MCF 10A (cell line): ENCODE results near the gene KIAA1614. TPM values are rescaled to one million over a fixed set of nuclear protein-coding genes. Genes with fewer than 3 reads are reported as not detected.

ENCODE experiments used
- BruUV-seq: library from RNA; stranded (reverse); fragments of 400-500 nt; replicated peaks from 2 replicates; lab custom pipeline; 2021; lab: Mats Ljungman, UMichigan
- CTCF ChIA-PET: fragments of 300-600 bp; sonication (Branson Sonifier 250); formaldehyde crosslinking; extraction: SDS; loops from one replicate; lab custom pipeline; 2021; ENCODE audit warnings: antibody characterized with exemption, inconsistent platforms; lab: Yijun Ruan, JAX
- POLR2A ChIA-PET: fragments of 300-600, 350-650 bp; sonication (Branson Sonifier 250); formaldehyde crosslinking; extraction: SDS; loops from one replicate; lab custom pipeline; 2020; ENCODE audit warnings: antibody characterized with exemption, inconsistent platforms; lab: Yijun Ruan, JAX
- DNase-seq: peaks from one replicate; pipeline ENCODE4 v3.0.0-alpha.2; 2018; ENCODE audit not compliant: unreplicated experiment
- H3K27ac Mint-ChIP-seq: one replicate; pipeline ENCODE4 v1.8.0; 2022; ENCODE audit warnings: mild to moderate bottlenecking, low read depth, mixed read lengths; ENCODE audit not compliant: unreplicated experiment
- H3K27me3 Mint-ChIP-seq: one replicate; pipeline ENCODE4 v1.8.0; 2022; ENCODE audit warnings: mixed read lengths; ENCODE audit not compliant: insufficient read depth, unreplicated experiment
- H3K36me3 Mint-ChIP-seq: one replicate; pipeline ENCODE4 v1.8.0; 2022; ENCODE audit warnings: mild to moderate bottlenecking, moderate library complexity, mixed read lengths; ENCODE audit not compliant: insufficient read depth, unreplicated experiment
- H3K4me1 Mint-ChIP-seq: one replicate; pipeline ENCODE4 v1.8.0; 2022; ENCODE audit warnings: mixed read lengths; ENCODE audit not compliant: insufficient read depth, unreplicated experiment
- H3K4me3 Mint-ChIP-seq: one replicate; pipeline ENCODE4 v1.8.0; 2022; ENCODE audit warnings: mild to moderate bottlenecking, moderate library complexity, mixed read lengths; ENCODE audit not compliant: unreplicated experiment
- H3K9me3 Mint-ChIP-seq: one replicate; pipeline ENCODE4 v1.8.0; 2022; ENCODE audit warnings: mixed read lengths; ENCODE audit not compliant: unreplicated experiment
- intact Hi-C: fragments of 100-400 bp; cut with micrococcal nuclease; formaldehyde crosslinking; loops from 2 replicates; pipeline ENCODE4 v1.14.1; 2022
- total RNA-seq: library from RNA; stranded (reverse); gene quantifications from 2 replicates; pipeline ENCODE4 v1.2.3, GENCODE V29; 2022
- TF ChIP-seq, protein P1 (sequence below): fragments of 200-600 bp; IDR thresholded peaks from one replicate; pipeline ENCODE4 v1.8.0; 2022; ENCODE audit warnings: antibody characterized with exemption, mild to moderate bottlenecking; ENCODE audit not compliant: unreplicated experiment

The KIAA1614 gene
- total RNA-seq, 1 experiment from 2014 or later: 1.1 TPM

DNA sequence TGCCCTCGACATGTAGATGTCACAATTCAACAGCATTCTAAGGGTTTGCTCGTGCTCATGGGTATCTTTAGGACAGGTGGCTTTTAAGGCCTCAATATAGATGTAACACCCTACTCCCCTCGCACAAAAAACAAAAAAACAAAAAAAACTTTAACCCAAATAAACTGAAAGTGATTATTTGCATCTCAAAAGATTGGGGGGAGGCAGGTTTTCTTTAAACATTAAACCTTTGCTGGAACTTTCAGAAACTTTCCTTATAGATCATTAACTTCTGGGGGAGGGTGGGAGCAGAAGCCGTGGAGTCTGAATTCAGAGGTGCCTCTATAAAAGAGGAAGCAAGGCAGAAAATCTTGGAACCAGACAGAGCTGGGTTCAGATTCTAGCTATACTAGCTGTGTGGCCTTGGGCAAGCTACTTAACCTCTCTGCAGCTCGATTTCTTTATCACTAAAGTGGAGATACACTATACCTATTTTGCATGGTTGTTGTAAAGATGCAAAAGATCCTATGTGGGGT, 3.2 kb upstream of the KIAA1614 start:
- H3K36me3 Mint-ChIP-seq: no peaks in the 10 kb centered on the region
- H3K4me3 Mint-ChIP-seq: no peak overlapping the region
- no peaks in the 10 kb centered on the region for H3K4me1 Mint-ChIP-seq
- no peak overlapping the region for H3K27ac Mint-ChIP-seq
- ChIA-PET CTCF (interaction anchor here (0.6 to 0.8 kb wide), 2 partner anchors 21 to 259 kb away, joined by 3 to 4 read pairs; no protein-coding TSS in a partner anchor), POLR2A (no interaction called here)
- DNase-seq: no peak
- BruUV-seq: no TSS peak
- H3K27me3 Mint-ChIP-seq: no peaks in the 10 kb centered on the region
- TF ChIP-seq, protein P1, sequence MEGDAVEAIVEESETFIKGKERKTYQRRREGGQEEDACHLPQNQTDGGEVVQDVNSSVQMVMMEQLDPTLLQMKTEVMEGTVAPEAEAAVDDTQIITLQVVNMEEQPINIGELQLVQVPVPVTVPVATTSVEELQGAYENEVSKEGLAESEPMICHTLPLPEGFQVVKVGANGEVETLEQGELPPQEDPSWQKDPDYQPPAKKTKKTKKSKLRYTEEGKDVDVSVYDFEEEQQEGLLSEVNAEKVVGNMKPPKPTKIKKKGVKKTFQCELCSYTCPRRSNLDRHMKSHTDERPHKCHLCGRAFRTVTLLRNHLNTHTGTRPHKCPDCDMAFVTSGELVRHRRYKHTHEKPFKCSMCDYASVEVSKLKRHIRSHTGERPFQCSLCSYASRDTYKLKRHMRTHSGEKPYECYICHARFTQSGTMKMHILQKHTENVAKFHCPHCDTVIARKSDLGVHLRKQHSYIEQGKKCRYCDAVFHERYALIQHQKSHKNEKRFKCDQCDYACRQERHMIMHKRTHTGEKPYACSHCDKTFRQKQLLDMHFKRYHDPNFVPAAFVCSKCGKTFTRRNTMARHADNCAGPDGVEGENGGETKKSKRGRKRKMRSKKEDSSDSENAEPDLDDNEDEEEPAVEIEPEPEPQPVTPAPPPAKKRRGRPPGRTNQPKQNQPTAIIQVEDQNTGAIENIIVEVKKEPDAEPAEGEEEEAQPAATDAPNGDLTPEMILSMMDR: no peak
- intact Hi-C loops: no loop called here
- peaks cover 3% of the 10 kb centered on the region for H3K9me3 Mint-ChIP-seq

- intact Hi-C loops: no loop called here
- POLR2A ChIA-PET: no interaction called here
- CTCF ChIA-PET: interaction anchor here (1.2 to 1.4 kb wide), 2 partner anchors 13 to 15 kb away, joined by 3 to 7 read pairs; no protein-coding TSS in a partner anchor
- no peak for DNase-seq
- no peaks in the 10 kb centered on the region for H3K27me3 Mint-ChIP-seq
- H3K4me1 Mint-ChIP-seq: no peaks in the 10 kb centered on the region
- H3K27ac Mint-ChIP-seq: no peak overlapping the region
- BruUV-seq: no TSS peak
- no peak overlapping the region for H3K4me3 Mint-ChIP-seq
- TF ChIP-seq, protein P1: no peak
- H3K9me3 Mint-ChIP-seq: no peaks in the 10 kb centered on the region
- no peaks in the 10 kb centered on the region for H3K36me3 Mint-ChIP-seq
Measured at GRCh38 chr1:180911640-180912191, 981 bp upstream of the KIAA1614 start.

DNA sequence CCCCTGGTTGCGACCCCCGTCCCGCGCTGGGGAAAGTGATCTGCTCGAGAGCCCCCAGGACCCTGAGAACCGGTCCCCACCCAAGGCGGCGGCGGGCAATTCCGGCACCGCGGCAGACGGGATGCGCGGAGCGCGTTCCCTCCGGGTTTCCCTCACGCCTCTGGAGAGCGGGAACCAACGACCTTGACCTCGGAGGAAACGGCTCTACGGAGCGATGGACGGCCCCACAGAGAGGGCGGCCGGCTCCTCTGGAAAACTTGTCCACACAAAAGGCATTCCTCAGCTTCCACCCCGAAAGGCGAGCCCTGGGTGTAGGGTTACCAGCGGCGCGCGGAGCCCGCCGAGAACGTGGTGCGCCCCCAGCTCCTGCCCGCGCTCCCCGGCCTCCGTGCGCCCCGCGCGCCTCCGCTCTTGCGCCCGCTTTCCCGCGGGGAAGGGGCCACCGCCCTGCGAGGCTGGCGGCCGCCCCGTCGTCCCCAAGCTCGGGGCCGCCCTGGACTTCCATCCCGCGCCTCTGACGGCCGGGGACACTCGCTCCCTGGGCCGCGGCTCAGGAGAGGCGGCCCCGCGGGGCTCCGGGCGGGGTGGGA, 391 bp upstream of the KIAA1614 start:
- Mint-ChIP-seq H3K4me1 (no peaks in the 10 kb centered on the region), H3K36me3 (no peaks in the 10 kb centered on the region), H3K9me3 (no peaks in the 10 kb centered on the region), H3K27me3 (no peaks in the 10 kb centered on the region), H3K4me3 (no peak overlapping the region), H3K27ac (no peak overlapping the region)
- intact Hi-C loops: no loop called here
- POLR2A ChIA-PET: no interaction called here
- no TSS peak for BruUV-seq
- TF ChIP-seq, protein P1: no peak
- DNase-seq: no peak
- CTCF ChIA-PET: interaction anchor here (1.2 kb wide), 1 partner anchor 16 kb away, joined by 7 read pairs; no protein-coding TSS in a partner anchor

- Mint-ChIP-seq H3K4me3 (no peak overlapping the region), H3K9me3 (no peaks in the 10 kb centered on the region), H3K4me1 (no peaks in the 10 kb centered on the region), H3K27me3 (no peaks in the 10 kb centered on the region), H3K36me3 (no peaks in the 10 kb centered on the region), H3K27ac (no peak overlapping the region)
- intact Hi-C loops: no loop called here
- CTCF ChIA-PET: interaction anchor here (0.6 to 1.7 kb wide), 6 partner anchors 10 to 1352 kb away, joined by 3 to 6 read pairs (median 3); no protein-coding TSS in a partner anchor
- POLR2A ChIA-PET: no interaction called here
- DNase-seq: no peak
- TF ChIP-seq, protein P1: no peak
- BruUV-seq: no TSS peak
Measured at GRCh38 chr1:180915426-180915965, 2.8 kb downstream of the KIAA1614 start.
